ENCODE data around the gene BRIP1.
"Not testable (repeated sequence)": the region's sequence is repeated elsewhere in the genome, so short reads cannot be mapped to it uniquely, and the experiment has no call there.

Gene BRIP1

DNA sequence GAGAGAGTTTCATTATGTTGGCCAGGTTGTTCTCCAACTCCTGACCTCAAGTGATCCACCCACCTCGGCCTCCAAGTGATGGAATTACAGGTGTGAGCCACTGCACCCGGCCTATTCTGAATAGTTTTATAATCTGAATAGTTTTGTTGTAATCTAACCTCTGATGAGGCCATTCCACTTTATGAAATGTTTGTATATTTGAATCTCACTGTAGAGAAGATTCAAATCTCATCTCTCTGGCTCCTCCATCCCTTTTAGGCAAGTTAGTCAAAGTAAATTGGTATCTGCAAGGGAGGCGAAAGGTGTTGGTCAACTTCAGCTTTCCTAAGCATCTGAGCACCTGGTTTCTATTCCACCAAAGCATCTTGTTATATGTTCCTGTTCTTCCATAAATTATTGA, 131.2 kb downstream of the BRIP1 start:
- no peak for TF ChIP-seq CTCF (IDR thresholded peaks at IDR 0.05; ENCODE audit: low read depth, low read length)
- no peak overlapping the region for H3K4me3 ChIP-seq (ENCODE audit: low read depth, low read length)

- no peak for TF ChIP-seq CTCF (IDR thresholded peaks at IDR 0.05; ENCODE audit: low read depth, low read length)
Measured at GRCh38 chr17:61731330-61731729, 132.0 kb downstream of the BRIP1 start.

DNA sequence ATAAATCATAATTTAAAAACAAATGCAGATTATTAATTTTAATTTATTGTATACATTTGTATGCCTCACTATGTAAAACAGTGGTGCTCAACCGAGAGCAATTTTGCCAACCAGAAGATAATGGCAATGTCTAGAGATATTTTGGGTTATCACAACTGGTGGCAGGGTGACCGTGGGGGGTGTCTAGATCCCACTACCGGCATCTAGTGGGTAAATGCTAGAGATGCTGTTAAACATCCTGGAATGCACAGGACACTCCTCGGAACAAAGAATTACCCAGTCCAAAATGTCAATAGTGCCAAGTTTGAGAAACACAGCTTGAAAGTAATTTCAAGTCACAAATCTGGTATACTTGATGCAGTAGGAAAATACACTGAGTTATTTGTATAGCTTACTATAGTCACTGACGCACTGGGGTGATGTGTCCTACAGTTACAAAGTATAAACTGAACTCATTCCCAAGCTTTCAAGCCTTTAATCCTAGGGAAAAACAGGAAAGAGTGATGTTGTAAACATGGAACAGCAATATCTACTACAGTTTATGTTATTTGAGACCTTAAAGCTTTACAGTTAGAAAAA, 133.5 kb downstream of the BRIP1 start:
- H3K4me3 ChIP-seq (ENCODE audit: low read depth, low read length): no peak overlapping the region
- TF ChIP-seq CTCF (IDR thresholded peaks at IDR 0.05; ENCODE audit: low read depth, low read length): no peak

More at GRCh38 chr17:61731330-61731729, 132.0 kb downstream of the BRIP1 start:
- H3K4me3 ChIP-seq (ENCODE audit: low read depth, low read length): no peak overlapping the region

GRCh38 chr17:61728297-61728836, 135.0 kb downstream of the BRIP1 start:
- no peak overlapping the region for H3K4me3 ChIP-seq (ENCODE audit: low read depth, low read length)
- TF ChIP-seq CTCF (IDR thresholded peaks at IDR 0.05; ENCODE audit: low read depth, low read length): no peak

- not testable (repeated sequence) for H3K4me3 ChIP-seq (ENCODE audit: low read depth, low read length)
Measured at GRCh38 chr17:61727798-61728197, 135.5 kb downstream of the BRIP1 start.

- no peak overlapping the region for H3K4me3 ChIP-seq (ENCODE audit: low read depth, low read length)
- TF ChIP-seq CTCF (IDR thresholded peaks at IDR 0.05; ENCODE audit: low read depth, low read length): no peak
Measured at GRCh38 chr17:61726977-61727376, 136.4 kb downstream of the BRIP1 start.

DNA sequence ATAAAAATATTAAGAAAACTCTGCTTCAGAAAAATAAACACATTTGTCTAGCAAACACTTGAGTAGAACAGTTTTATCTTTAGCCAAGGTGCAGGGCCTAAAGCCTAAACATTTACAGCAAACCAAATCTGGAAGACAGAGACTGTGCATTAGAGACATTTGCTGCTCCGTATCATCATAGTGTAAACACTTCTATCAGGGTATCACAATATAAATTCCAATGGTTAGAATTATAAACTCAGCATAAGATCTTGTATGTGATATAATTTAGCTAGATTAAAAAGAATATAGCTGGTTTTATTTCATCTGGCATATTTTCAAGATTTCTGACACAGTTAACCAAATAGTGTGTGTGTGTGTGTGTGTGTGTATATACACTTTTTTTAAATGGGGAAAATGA, 138.6 kb downstream of the BRIP1 start:
- no peak overlapping the region for H3K4me3 ChIP-seq (ENCODE audit: low read depth, low read length)
- no peak for TF ChIP-seq CTCF (IDR thresholded peaks at IDR 0.05; ENCODE audit: low read depth, low read length)

DNA sequence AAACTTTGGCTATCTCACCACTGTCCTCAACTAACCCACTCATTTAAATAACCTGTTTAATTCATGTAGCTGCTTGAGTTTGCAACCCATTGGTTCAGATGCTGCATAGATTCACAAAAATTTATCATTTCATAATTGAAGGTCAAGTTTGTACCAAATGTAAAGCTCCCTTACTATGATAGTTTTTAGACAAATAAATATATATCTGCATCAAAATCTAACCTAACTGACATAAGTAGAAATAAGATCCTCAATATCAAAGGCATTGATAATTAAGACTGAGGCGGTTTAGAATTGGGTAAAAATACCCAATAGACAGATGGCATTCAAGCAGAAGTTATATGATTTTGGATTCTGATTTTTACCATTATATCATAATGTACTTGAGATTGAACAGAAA, 139.4 kb downstream of the BRIP1 start:
- H3K4me3 ChIP-seq (ENCODE audit: low read depth, low read length): no peak overlapping the region
- TF ChIP-seq CTCF (IDR thresholded peaks at IDR 0.05; ENCODE audit: low read depth, low read length): no peak

Data from WI38 (cell line).